Liver (tissue), 9 donors: ENCODE measurements around the gene PHF12. TPM values are rescaled to one million over a fixed set of nuclear protein-coding genes. Genes with fewer than 3 reads are reported as not detected.

ENCODE experiments used
- DNase-seq: peaks from one replicate; pipeline ENCODE4 v3.0.0-alpha.2; 2017; ENCODE audit warnings: low spot score
- H3K27ac ChIP-seq, 2 donors: one replicate each; pipeline ENCODE4 v1.7.0; 2013; ENCODE audit warnings: inconsistent platforms in 2 of 2, low read length in 2 of 2, control low read depth in 1 of 2, low read depth in 1 of 2, mild to moderate bottlenecking in 1 of 2
- H3K27me3 ChIP-seq, 4 donors: one replicate each; pipeline versions ENCODE4 v1.6.1 to v1.7.0; 2013; ENCODE audit warnings: low read length in 3 of 4, inconsistent platforms in 1 of 4, mild to moderate bottlenecking in 1 of 4, moderate library complexity in 1 of 4; ENCODE audit not compliant: control insufficient read depth in 4 of 4, insufficient read depth in 4 of 4
- H3K36me3 ChIP-seq, 4 donors: one replicate each; pipeline versions ENCODE4 v1.6.1 to v1.7.0; 2013; ENCODE audit warnings: low read length in 3 of 4, mild to moderate bottlenecking in 3 of 4, low read depth in 1 of 4, moderate library complexity in 1 of 4; ENCODE audit not compliant: control insufficient read depth in 4 of 4, insufficient read depth in 3 of 4
- H3K4me1 ChIP-seq, 4 donors: one replicate each; pipeline versions ENCODE4 v1.6.1 to v1.7.0; 2013; ENCODE audit warnings: low read length in 3 of 4, mild to moderate bottlenecking in 3 of 4, moderate library complexity in 1 of 4; ENCODE audit not compliant: control insufficient read depth in 4 of 4, insufficient read depth in 4 of 4
- H3K4me3 ChIP-seq, 3 donors: one replicate each; pipeline versions ENCODE4 v1.6.1 to v1.7.0; 2013; ENCODE audit warnings: low read length in 3 of 3, control low read depth in 1 of 3, low read depth in 1 of 3, mild to moderate bottlenecking in 1 of 3
- H3K9ac ChIP-seq, 2 donors: one replicate each; pipeline ENCODE4 v1.7.0; 2013; ENCODE audit warnings: low read length in 2 of 2, mild to moderate bottlenecking in 2 of 2, moderate library complexity in 2 of 2, control low read depth in 1 of 2, low read depth in 1 of 2
- H3K9me3 ChIP-seq, 4 donors: one replicate each; pipeline versions ENCODE4 v1.6.1 to v1.7.0; 2013; ENCODE audit warnings: low read length in 3 of 4; ENCODE audit not compliant: control insufficient read depth in 4 of 4
- EGR1 ChIP-seq, 2 donors: IDR thresholded peaks; 2 replicates each; pipeline ENCODE4 v1.6.1; 2016 to 2018; ENCODE audit warnings: antibody characterized with exemption in 2 of 2, low read depth in 2 of 2
- FOXA1 ChIP-seq: IDR thresholded peaks from 2 replicates; pipeline ENCODE4 v1.6.1; 2016; ENCODE audit warnings: antibody characterized with exemption
- FOXA2 ChIP-seq: IDR thresholded peaks from 2 replicates; pipeline ENCODE4 v1.6.1; 2016; ENCODE audit warnings: antibody characterized with exemption
- GABPA ChIP-seq, 2 donors: IDR thresholded peaks in 1 of 2; conservative IDR thresholded peaks in 1 of 2; 2 replicates each; pipeline ENCODE4 v1.6.1; 2016; ENCODE audit warnings: antibody characterized with exemption in 2 of 2, mild to moderate bottlenecking in 1 of 2, moderate library complexity in 1 of 2
- HNF4G ChIP-seq: IDR thresholded peaks from 2 replicates; pipeline ENCODE4 v1.6.1; 2016; ENCODE audit warnings: antibody characterized with exemption
- JUND ChIP-seq, 2 donors: IDR thresholded peaks; 2 replicates each; pipeline ENCODE4 v1.6.1; 2016; ENCODE audit warnings: antibody characterized with exemption in 2 of 2
- NR2F2 ChIP-seq: IDR thresholded peaks from 2 replicates; pipeline ENCODE4 v1.6.1; 2016; ENCODE audit warnings: antibody characterized with exemption
- REST ChIP-seq: IDR thresholded peaks from 2 replicates; pipeline ENCODE4 v1.6.1; 2016; ENCODE audit warnings: antibody characterized with exemption, mild to moderate bottlenecking
- RXRA ChIP-seq, 2 donors: IDR thresholded peaks; 2 replicates each; pipeline ENCODE4 v1.6.1; 2017 to 2018; ENCODE audit warnings: antibody characterized with exemption in 2 of 2, mild to moderate bottlenecking in 1 of 2
- TAF1 ChIP-seq: conservative IDR thresholded peaks from 2 replicates; pipeline ENCODE4 v1.6.1; 2016; ENCODE audit warnings: antibody characterized with exemption, mild to moderate bottlenecking
- YY1 ChIP-seq: IDR thresholded peaks from 2 replicates; pipeline ENCODE4 v1.6.1; 2016; ENCODE audit warnings: antibody characterized with exemption, mild to moderate bottlenecking
- WGBS: extraction: QIAGEN DNeasy Blood & Tissue Kit; methylation state at CpG from one replicate; pipeline ENCODE4 v1.1.7; 2013; 5-methylcytosine and 5-hydroxymethylcytosine counted together
- polyA plus RNA-seq, 2 donors: library from polyadenylated mRNA; stranded (reverse) in 1 of 2; unstranded in 1 of 2; fragments of 200-250 nt in 1 of 2; fragments of >200 nt in 1 of 2; fragmentation: Nextera tagmentation in 1 of 2; extraction: Ambion mirVana in 1 of 2; gene quantifications; one replicate each; pipeline versions ENCODE4 v1.2.1 to v1.2.3, GENCODE V29; 2013 to 2015
- total RNA-seq, 2 donors: library from RNA; depleted of rRNA; stranded (reverse); fragments of >200 nt; gene quantifications; one replicate each; pipeline ENCODE4 v1.2.3, GENCODE V29; 2014
- TF ChIP-seq, protein P1 (sequence below): fragments of 150-350 bp; IDR thresholded peaks from 2 replicates; pipeline ENCODE4 v1.5.1; 2017; ENCODE audit warnings: improper control_type of control experiment, low read depth, low read length; ENCODE audit not compliant: missing input control
- donor health status: healthy.
- donor health status: healthy.
- donor health status: healthy.
- donor health status: healthy.
- donor health status: healthy.

Gene PHF12
- total and polyA plus RNA-seq, 4 donors, result 4.3 to 21.3 (median 11.7) TPM

DNA sequence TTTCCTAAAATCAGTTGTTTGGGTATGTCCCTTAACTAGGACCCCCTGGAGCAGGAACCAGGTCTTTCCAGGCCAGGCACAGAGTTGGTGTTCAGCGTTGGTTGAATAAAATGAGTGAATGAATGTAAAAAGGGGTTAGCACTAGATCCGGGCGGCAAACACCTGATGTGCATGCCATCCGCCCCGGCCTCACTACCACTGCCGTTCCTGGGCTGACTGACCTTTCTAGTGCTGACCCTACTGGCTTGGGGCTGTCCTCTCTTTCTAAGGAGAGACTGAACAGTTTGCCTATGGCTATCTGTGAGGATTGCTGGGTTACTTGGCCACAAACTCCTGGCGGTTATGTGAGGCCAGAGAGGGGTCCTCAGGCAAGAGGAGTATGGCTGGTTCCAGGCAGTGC, 10.1 kb upstream of the PHF12 start:
- Histone ChIP-seq H3K4me3 (no peak overlapping the region), H3K27me3 (no peaks in the 10 kb centered on the region), H3K9ac (no peak overlapping the region), H3K36me3 (no peaks in the 10 kb centered on the region), H3K9me3 (no peaks in the 10 kb centered on the region), H3K27ac (no peak overlapping the region), H3K4me1 (peaks cover 0 to 3% (median 0%) of the 10 kb centered on the region in 4 donors)
- WGBS, result 94% methylated on average over 7 of the region's 7 CpGs
- TF ChIP-seq NR2F2 (no peak), REST (no peak), RXRA (IDR thresholded peaks at IDR 0.05) (no peak), YY1 (no peak), HNF4G (no peak), GABPA (IDR thresholded peaks at IDR 0.05 in 1 of 2, conservative IDR thresholded peaks at IDR 0.05 in 1 of 2) (no peak), EGR1 (IDR thresholded peaks at IDR 0.05; ENCODE audit: low read depth in 2 of 2) (no peak), JUND (IDR thresholded peaks at IDR 0.05) (no peak), FOXA2 (no peak)
- no peak for DNase-seq

GRCh38 chr17:28960256-28961061, 9.1 kb upstream of the PHF12 start:
- Histone ChIP-seq H3K27ac (no peak overlapping the region), H3K4me3 (no peak overlapping the region), H3K4me1 (no peaks in the 10 kb centered on the region), H3K27me3 (no peaks in the 10 kb centered on the region), H3K36me3 (no peaks in the 10 kb centered on the region), H3K9me3 (no peaks in the 10 kb centered on the region), H3K9ac (no peak overlapping the region)
- TF ChIP-seq FOXA2, result no peak
- TF ChIP-seq, protein P1, sequence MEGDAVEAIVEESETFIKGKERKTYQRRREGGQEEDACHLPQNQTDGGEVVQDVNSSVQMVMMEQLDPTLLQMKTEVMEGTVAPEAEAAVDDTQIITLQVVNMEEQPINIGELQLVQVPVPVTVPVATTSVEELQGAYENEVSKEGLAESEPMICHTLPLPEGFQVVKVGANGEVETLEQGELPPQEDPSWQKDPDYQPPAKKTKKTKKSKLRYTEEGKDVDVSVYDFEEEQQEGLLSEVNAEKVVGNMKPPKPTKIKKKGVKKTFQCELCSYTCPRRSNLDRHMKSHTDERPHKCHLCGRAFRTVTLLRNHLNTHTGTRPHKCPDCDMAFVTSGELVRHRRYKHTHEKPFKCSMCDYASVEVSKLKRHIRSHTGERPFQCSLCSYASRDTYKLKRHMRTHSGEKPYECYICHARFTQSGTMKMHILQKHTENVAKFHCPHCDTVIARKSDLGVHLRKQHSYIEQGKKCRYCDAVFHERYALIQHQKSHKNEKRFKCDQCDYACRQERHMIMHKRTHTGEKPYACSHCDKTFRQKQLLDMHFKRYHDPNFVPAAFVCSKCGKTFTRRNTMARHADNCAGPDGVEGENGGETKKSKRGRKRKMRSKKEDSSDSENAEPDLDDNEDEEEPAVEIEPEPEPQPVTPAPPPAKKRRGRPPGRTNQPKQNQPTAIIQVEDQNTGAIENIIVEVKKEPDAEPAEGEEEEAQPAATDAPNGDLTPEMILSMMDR, result no peak
- TF ChIP-seq TAF1, result no peak
- no peak for TF ChIP-seq JUND (IDR thresholded peaks at IDR 0.05)
- 95% methylated on average over 18 of the region's 18 CpGs for WGBS
- DNase-seq, result no peak

DNA sequence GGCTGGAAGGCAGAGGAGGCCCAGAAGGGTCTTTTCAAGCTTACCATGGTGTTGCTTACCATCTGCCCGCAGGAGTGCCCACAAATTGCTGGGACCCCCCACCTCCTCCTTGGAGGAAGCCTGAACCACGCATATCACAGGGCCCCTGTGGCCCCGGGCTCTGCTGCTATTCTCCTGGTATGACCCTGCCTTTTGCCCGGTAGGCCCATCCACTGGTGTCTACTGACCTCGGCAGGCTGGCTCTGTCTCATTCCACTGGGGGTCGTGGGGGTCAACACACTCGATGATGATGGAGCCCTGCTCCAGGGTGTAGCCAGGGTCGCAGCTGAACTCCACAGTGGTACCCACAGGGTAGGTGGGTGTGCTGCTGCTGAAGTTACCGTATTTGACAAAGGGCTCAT, 8.2 kb upstream of the PHF12 start:
- no peak for DNase-seq
- WGBS, result 83% methylated on average over 9 of the region's 9 CpGs
- Histone ChIP-seq H3K36me3 (no peaks in the 10 kb centered on the region), H3K27ac (no peak overlapping the region), H3K9ac (no peak overlapping the region), H3K4me3 (no peak overlapping the region), H3K27me3 (no peaks in the 10 kb centered on the region), H3K9me3 (no peaks in the 10 kb centered on the region), H3K4me1 (no peaks in the 10 kb centered on the region)
- TF ChIP-seq YY1, result no peak
- TF ChIP-seq HNF4G, result no peak
- no peak for TF ChIP-seq FOXA2
- no peak for TF ChIP-seq GABPA (IDR thresholded peaks at IDR 0.05 in 1 of 2, conservative IDR thresholded peaks at IDR 0.05 in 1 of 2)
- TF ChIP-seq FOXA1, result no peak
